Peyer's patch (tissue), 4 donors: ENCODE results near the gene CLNK.

Experiments used
- CTCF ChIP-seq, 6 experiments: fragments of 450-650 bp in 4 of 6; fragments of 200-600 bp in 2 of 6; sonication (generic) in 1 of 6; IDR thresholded peaks; one replicate each; pipeline ENCODE4 v1.5.1; 2017 to 2019; ENCODE audit warnings: antibody characterized with exemption in 6 of 6, mild to moderate bottlenecking in 3 of 6, moderate library complexity in 1 of 6
- POLR2A ChIP-seq, 2 donors: fragments of 450-650 bp; IDR thresholded peaks; one replicate each; pipeline ENCODE4 v1.5.1; 2017; ENCODE audit warnings: antibody characterized with exemption in 2 of 2, mild to moderate bottlenecking in 2 of 2, moderate library complexity in 2 of 2

GRCh38 chr4:10478621-10479020 is 205.9 kb downstream of the CLNK start:
- TF ChIP-seq CTCF (IDR thresholded peaks at IDR 0.05) = no peak
- no peak for TF ChIP-seq POLR2A (IDR thresholded peaks at IDR 0.05)
